Osteocyte (in vitro differentiated cells): ENCODE measurements around the gene MAP1B. TPM values are rescaled to one million over a fixed set of nuclear protein-coding genes. Genes with fewer than 3 reads are reported as not detected.
"Not testable (repeated sequence)": the region's sequence is repeated elsewhere in the genome, so short reads cannot be mapped to it uniquely, and the experiment has no call there.

ENCODE experiments used
- DNase-seq: peaks from one replicate; pipeline ENCODE4 v3.0.0; 2021; ENCODE audit warnings: mixed read lengths; ENCODE audit not compliant: unreplicated experiment; ENCODE audit errors: extremely low spot score
- H3K27ac Mint-ChIP-seq: one replicate; pipeline ENCODE4 v1.8.0; 2021; ENCODE audit warnings: mild to moderate bottlenecking, mixed read lengths; ENCODE audit not compliant: unreplicated experiment
- H3K27me3 Mint-ChIP-seq: one replicate; pipeline ENCODE4 v1.8.0; 2021; ENCODE audit warnings: mixed read lengths; ENCODE audit not compliant: unreplicated experiment
- H3K36me3 Mint-ChIP-seq: one replicate; pipeline ENCODE4 v1.8.0; 2021; ENCODE audit warnings: mixed read lengths; ENCODE audit not compliant: unreplicated experiment
- H3K4me1 Mint-ChIP-seq: one replicate; pipeline ENCODE4 v1.8.0; 2021; ENCODE audit warnings: mixed read lengths; ENCODE audit not compliant: unreplicated experiment
- H3K4me3 Mint-ChIP-seq: one replicate; pipeline ENCODE4 v1.8.0; 2021; ENCODE audit warnings: mild to moderate bottlenecking, moderate library complexity, mixed read lengths; ENCODE audit not compliant: unreplicated experiment
- H3K9me3 Mint-ChIP-seq: one replicate; pipeline ENCODE4 v1.8.0; 2021; ENCODE audit warnings: mixed read lengths; ENCODE audit not compliant: unreplicated experiment
- CTCF ChIP-seq: fragments of 200-600 bp; sonication (generic); IDR thresholded peaks from 2 replicates; pipeline ENCODE4 v1.5.0; 2021; ENCODE audit warnings: antibody characterized with exemption, mild to moderate bottlenecking, moderate library complexity
- total RNA-seq: library from RNA; stranded (reverse); gene quantifications from 2 replicates; pipeline ENCODE4 v1.2.1, GENCODE V29; 2021

MAP1B gene
- total RNA-seq, 1 donor from 2014 or later: 189 TPM

GRCh38 chr5:72166070-72166979 is 59.0 kb downstream of the MAP1B start:
- H3K36me3 Mint-ChIP-seq: peaks cover 14% of the 10 kb centered on the region
- peaks cover 45% of the 10 kb centered on the region for H3K4me1 Mint-ChIP-seq
- H3K9me3 Mint-ChIP-seq: no peaks in the 10 kb centered on the region
- peak overlapping the region; percentile 65 for H3K4me3 Mint-ChIP-seq
- peak overlapping the region; percentile 95 for H3K27ac Mint-ChIP-seq
- DNase-seq: peak; percentile 87
- H3K27me3 Mint-ChIP-seq: no peaks in the 10 kb centered on the region
- TF ChIP-seq CTCF: no peak

GRCh38 chr5:72167257-72167656 is 60.0 kb downstream of the MAP1B start:
- Mint-ChIP-seq H3K36me3 (peaks cover 12% of the 10 kb centered on the region), H3K27me3 (no peaks in the 10 kb centered on the region), H3K9me3 (no peaks in the 10 kb centered on the region), H3K4me1 (peaks cover 38% of the 10 kb centered on the region), H3K27ac (peak overlapping the region; percentile 95), H3K4me3 (no peak overlapping the region)
- no peak for DNase-seq
- TF ChIP-seq CTCF: no peak

GRCh38 chr5:72167804-72168203 is 60.5 kb downstream of the MAP1B start:
- no peak overlapping the region for H3K4me3 Mint-ChIP-seq
- H3K36me3 Mint-ChIP-seq: peaks cover 12% of the 10 kb centered on the region
- H3K27ac Mint-ChIP-seq: peak overlapping the region; percentile 95
- H3K27me3 Mint-ChIP-seq: no peaks in the 10 kb centered on the region
- TF ChIP-seq CTCF: no peak
- H3K4me1 Mint-ChIP-seq: peaks cover 39% of the 10 kb centered on the region
- no peaks in the 10 kb centered on the region for H3K9me3 Mint-ChIP-seq
- no peak for DNase-seq

- H3K4me1 Mint-ChIP-seq: peaks cover 40% of the 10 kb centered on the region
- no peak for TF ChIP-seq CTCF
- H3K27me3 Mint-ChIP-seq: no peaks in the 10 kb centered on the region
- peaks cover 16% of the 10 kb centered on the region for H3K36me3 Mint-ChIP-seq
- H3K9me3 Mint-ChIP-seq: no peaks in the 10 kb centered on the region
- H3K27ac Mint-ChIP-seq: no peak overlapping the region
- H3K4me3 Mint-ChIP-seq: no peak overlapping the region
- no peak for DNase-seq
These were observed 62.8 kb downstream of the MAP1B start for GRCh38 chr5:72170101-72170500.

- H3K27ac Mint-ChIP-seq: not testable (repeated sequence)
- peaks cover 40% of the 10 kb centered on the region for H3K4me1 Mint-ChIP-seq
- H3K36me3 Mint-ChIP-seq: peaks cover 25% of the 10 kb centered on the region
These were observed 63.9 kb downstream of the MAP1B start for GRCh38 chr5:72171181-72171580.

More at GRCh38 chr5:72171181-72171580, 63.9 kb downstream of the MAP1B start:
- H3K9me3 Mint-ChIP-seq, DNase-seq, H3K27me3 Mint-ChIP-seq, H3K4me3 Mint-ChIP-seq: not testable (repeated sequence)
